A549 treated with AZD9567 at 1 μM for 4 hours (cell line): Measurements from ENCODE around the gene SRL. TPM values are rescaled to one million over a fixed set of nuclear protein-coding genes. Genes with fewer than 3 reads are reported as not detected.

ENCODE experiments used
- total RNA-seq: library from RNA; stranded (reverse); fragments of 200-300 nt; extraction: Qiagen RNA extraction; gene quantifications from 5 replicates; pipeline ENCODE4 v1.2.3, GENCODE V29; 2022; ENCODE audit not compliant: insufficient read depth

Gene SRL
- total RNA-seq: 0.02 to 0.05 TPM (median 0.03 TPM) in 4 of 5 replicates, not detected in the other

GRCh38 chr16:4241928-4242283 lies at the start of gene SRL:
Gene SRL, minus strand, starts transcription at chr16:4242080. Its CDS starts 13 bp downstream, at chr16:4242067.

Other genes with a start within 250 kb of the SRL start
- 6.3 to 7.3 TPM (median 6.6 TPM) in 5 replicates for gene ADCY9, start 125.6 kb downstream of the SRL start, total RNA-seq
- 8.4 to 19.9 TPM (median 16.0 TPM) in 5 replicates for gene TFAP4, start 30.9 kb upstream of the SRL start, total RNA-seq
- gene GLIS2, start 74.0 kb upstream of the SRL start, total RNA-seq: 20.1 to 28.6 TPM (median 27.1 TPM) in 5 replicates
- gene PAM16, start 109.2 kb upstream of the SRL start, total RNA-seq: 52.8 to 79.5 TPM (median 78.6 TPM) in 5 replicates
- gene VASN, start 129.8 kb upstream of the SRL start, total RNA-seq: 1.9 to 5.8 TPM (median 5.2 TPM) in 5 replicates
- gene CORO7, start 174.5 kb upstream of the SRL start, total RNA-seq: 7.3 to 23.0 TPM (median 18.8 TPM) in 5 replicates
- 66.5 to 73.6 TPM (median 71.6 TPM) in 5 replicates for gene DNAJA3, start 183.8 kb upstream of the SRL start, total RNA-seq
- gene NMRAL1, start 232.5 kb upstream of the SRL start, total RNA-seq: 25.0 to 46.7 TPM (median 44.9 TPM) in 5 replicates
- 64.5 to 136 TPM (median 66.8 TPM) in 5 replicates for gene HMOX2, start 234.3 kb upstream of the SRL start, total RNA-seq